Measurements from ENCODE around the gene GRID1.

Gene GRID1

GRCh38 chr10:86266446-86267242 is 100.0 kb downstream of the GRID1 start:
- DNase-seq (ENCODE audit: low spot score) = peak; percentile 42

GRCh38 chr10:86265895-86266259 is 100.7 kb downstream of the GRID1 start:
- peak; percentile 26 for DNase-seq (ENCODE audit: low spot score)

- DNase-seq (ENCODE audit: low spot score) = no peak
Measured at GRCh38 chr10:86265236-86265894, 101.2 kb downstream of the GRID1 start.

- peak; percentile 51 for DNase-seq (ENCODE audit: low spot score)
Measured at GRCh38 chr10:86264481-86265231, 101.9 kb downstream of the GRID1 start.

- DNase-seq (ENCODE audit: low spot score) = peak; percentile 20
Measured at GRCh38 chr10:86263907-86264306, 102.7 kb downstream of the GRID1 start.

GRCh38 chr10:86263209-86263608 is 103.4 kb downstream of the GRID1 start:
- peak; percentile 59 for DNase-seq (ENCODE audit: low spot score)

- peak; percentile 53 for DNase-seq (ENCODE audit: low spot score)
Measured at GRCh38 chr10:86262688-86263181, 103.9 kb downstream of the GRID1 start.

- DNase-seq (ENCODE audit: low spot score) = peak; percentile 55
Measured at GRCh38 chr10:86261941-86262687, 104.5 kb downstream of the GRID1 start.

- peak; percentile 58 for DNase-seq (ENCODE audit: low spot score)
Measured at GRCh38 chr10:86261470-86261869, 105.1 kb downstream of the GRID1 start.

- DNase-seq (ENCODE audit: low spot score) = peak; percentile 22
Measured at GRCh38 chr10:86260564-86260963, 106.0 kb downstream of the GRID1 start.

- peak; percentile 2 for DNase-seq (ENCODE audit: low spot score)
Measured at GRCh38 chr10:86259901-86260562, 106.6 kb downstream of the GRID1 start.

GRCh38 chr10:86258941-86259340 is 107.7 kb downstream of the GRID1 start:
- peak; percentile 20 for DNase-seq (ENCODE audit: low spot score)

GRCh38 chr10:86258499-86258898 is 108.1 kb downstream of the GRID1 start:
- DNase-seq (ENCODE audit: low spot score) = peak; percentile 14

GRCh38 chr10:86257683-86258082 is 108.9 kb downstream of the GRID1 start:
- DNase-seq (ENCODE audit: low spot score) = peak; percentile 20

- DNase-seq (ENCODE audit: low spot score) = peak; percentile 9
Measured at GRCh38 chr10:86256690-86257315, 109.8 kb downstream of the GRID1 start.

- peak; percentile 40 for DNase-seq (ENCODE audit: low spot score)
Measured at GRCh38 chr10:86255405-86256251, 111.0 kb downstream of the GRID1 start.

GRCh38 chr10:86254526-86255174 is 111.9 kb downstream of the GRID1 start:
- DNase-seq (ENCODE audit: low spot score) = peak; percentile 48

- DNase-seq (ENCODE audit: low spot score) = peak; percentile 17
Measured at GRCh38 chr10:86254081-86254480, 112.5 kb downstream of the GRID1 start.
